HFFc6 (cell line): Measurements from ENCODE around the gene SMAD1. TPM values are rescaled to one million over a fixed set of nuclear protein-coding genes. Genes with fewer than 3 reads are reported as not detected.

Experiments used
- DNase-seq: peaks from one replicate; pipeline ENCODE4 v3.0.0-alpha.2; 2018
- H3K27ac Mint-ChIP-seq: 2 replicates; pipeline ENCODE4 v1.8.0; 2020; ENCODE audit warnings: mild to moderate bottlenecking, mixed read lengths
- H3K27me3 Mint-ChIP-seq: 2 replicates; pipeline ENCODE4 v1.8.0; 2021; ENCODE audit warnings: mild to moderate bottlenecking, moderate library complexity, mixed read lengths; ENCODE audit not compliant: insufficient read depth
- H3K36me3 Mint-ChIP-seq: 2 replicates; pipeline ENCODE4 v1.8.0; 2021; ENCODE audit warnings: low read depth, mixed read lengths
- H3K4me1 Mint-ChIP-seq: 2 replicates; pipeline ENCODE4 v1.8.0; 2020; ENCODE audit warnings: low read depth, mixed read lengths
- H3K4me3 Mint-ChIP-seq: 2 replicates; pipeline ENCODE4 v1.8.0; 2020; ENCODE audit warnings: mild to moderate bottlenecking, moderate library complexity, mixed read lengths
- H3K9me3 Mint-ChIP-seq: 2 replicates; pipeline ENCODE4 v1.8.0; 2020; ENCODE audit warnings: mild to moderate bottlenecking, mixed read lengths
- CTCF ChIP-seq: fragments of 200-600 bp; sonication (generic); IDR thresholded peaks from 2 replicates; pipeline ENCODE4 v1.5.0; 2021; ENCODE audit warnings: antibody characterized with exemption, mild to moderate bottlenecking
- total RNA-seq, 6 experiments: library from RNA; stranded (reverse); fragmentation: NEBNext Ultra II Directional; extraction: Animal tissue kit (Norgen Biotek cat#: 25700); gene quantifications; 2 replicates in 1 of 6; 3 replicates in 5 of 6; pipeline ENCODE4 v1.2.3, GENCODE V29; 2021

Gene SMAD1
- total RNA-seq, 6 experiments from 2014 or later: 9.2 to 11.2 (median 10.3) TPM

DNA sequence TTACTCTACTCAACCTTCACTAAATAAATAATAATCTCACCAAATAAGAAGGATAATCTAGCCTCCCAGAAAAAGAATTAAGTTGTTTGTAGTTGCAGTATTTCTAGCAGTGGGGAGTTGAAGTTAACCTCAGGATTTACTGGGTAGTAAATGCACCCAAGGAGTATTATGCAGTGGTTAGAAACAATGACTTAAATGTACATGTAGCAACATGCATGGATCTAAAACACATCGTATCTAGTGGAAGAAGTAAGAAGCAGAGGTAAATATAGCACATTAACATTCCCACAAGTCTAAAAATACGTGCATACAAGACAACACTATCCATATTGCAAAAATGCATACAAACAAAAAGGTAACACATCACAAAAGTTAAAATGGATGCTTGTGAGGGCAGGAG, 44.2 kb upstream of the SMAD1 start:
- DNase-seq: no peak
- Mint-ChIP-seq H3K9me3 (no peaks in the 10 kb centered on the region), H3K36me3 (no peaks in the 10 kb centered on the region), H3K4me1 (peaks cover 8% of the 10 kb centered on the region; the same call in 1 of the 2 replicates), H3K27me3 (peaks cover 6% of the 10 kb centered on the region), H3K27ac (no peak overlapping the region), H3K4me3 (no peak overlapping the region)
- TF ChIP-seq CTCF: no peak

GRCh38 chr4:145438298-145438697, 43.4 kb upstream of the SMAD1 start:
- Mint-ChIP-seq H3K4me3 (no peak overlapping the region), H3K36me3 (no peaks in the 10 kb centered on the region), H3K27me3 (peaks cover 6% of the 10 kb centered on the region), H3K9me3 (no peaks in the 10 kb centered on the region), H3K4me1 (peaks cover 8% of the 10 kb centered on the region; the same call in 1 of the 2 replicates), H3K27ac (no peak overlapping the region)
- no peak for TF ChIP-seq CTCF
- no peak for DNase-seq

DNA sequence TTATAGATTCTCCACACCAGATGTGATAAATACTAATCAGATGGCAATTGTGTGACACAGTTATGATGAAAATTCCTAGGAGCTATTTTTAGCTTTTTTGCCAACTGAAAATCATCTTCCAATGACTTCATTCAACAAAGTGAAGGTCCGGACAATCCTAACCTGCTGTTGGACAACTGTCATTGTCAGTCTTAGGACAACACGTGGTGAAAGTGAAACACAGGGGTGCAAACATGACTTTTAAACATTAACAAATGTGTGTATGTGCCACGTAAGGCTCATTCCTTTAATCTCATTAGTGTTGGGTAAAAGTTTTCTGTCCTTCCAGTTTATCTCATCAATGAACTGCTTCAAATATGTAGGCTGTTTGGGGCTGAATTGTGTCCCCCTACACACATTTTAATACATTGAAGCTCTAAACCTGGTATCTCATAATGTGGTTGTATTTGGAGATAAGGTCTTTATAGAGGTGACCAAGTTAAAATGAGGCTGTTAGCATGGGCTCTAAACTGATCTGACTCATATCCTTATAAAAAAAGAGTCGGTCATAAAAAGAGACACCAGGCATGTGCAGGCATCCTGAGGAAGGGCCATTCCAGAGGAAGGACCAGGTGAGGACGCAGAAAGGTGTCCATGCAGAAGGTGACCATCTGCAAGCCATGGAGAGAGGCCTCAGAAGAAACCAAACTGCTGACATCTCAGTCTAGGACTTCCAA, 41.2 kb upstream of the SMAD1 start:
- Mint-ChIP-seq H3K36me3 (no peaks in the 10 kb centered on the region), H3K9me3 (no peaks in the 10 kb centered on the region), H3K27me3 (peaks cover 8% of the 10 kb centered on the region), H3K4me3 (no peak overlapping the region), H3K4me1 (peaks cover 8% of the 10 kb centered on the region; the same call in 1 of the 2 replicates), H3K27ac (no peak overlapping the region)
- DNase-seq: no peak
- TF ChIP-seq CTCF: no peak

GRCh38 chr4:145446184-145446583, 35.5 kb upstream of the SMAD1 start:
- Mint-ChIP-seq H3K27me3 (peaks cover 10% of the 10 kb centered on the region), H3K36me3 (no peaks in the 10 kb centered on the region), H3K4me3 (no peak overlapping the region), H3K27ac (no peak overlapping the region), H3K4me1 (no peaks in the 10 kb centered on the region), H3K9me3 (no peaks in the 10 kb centered on the region)
- TF ChIP-seq CTCF: no peak
- DNase-seq: no peak

GRCh38 chr4:145451895-145452294, 29.8 kb upstream of the SMAD1 start:
- Mint-ChIP-seq H3K4me3 (no peak overlapping the region), H3K9me3 (no peaks in the 10 kb centered on the region), H3K27ac (no peak overlapping the region), H3K36me3 (no peaks in the 10 kb centered on the region), H3K27me3 (peaks cover 4% of the 10 kb centered on the region; the same call in 1 of the 2 replicates), H3K4me1 (no peaks in the 10 kb centered on the region)
- no peak for DNase-seq
- no peak for TF ChIP-seq CTCF
